Stomach (tissue), 9 donors: ENCODE measurements around the gene ATP2B2. TPM values are rescaled to one million over a fixed set of nuclear protein-coding genes. Genes with fewer than 3 reads are reported as not detected.

ENCODE experiments used
- DNase-seq, 2 donors: peaks; one replicate each; pipeline versions ENCODE4 v3.0.0 to v3.0.0-alpha.2; 2013 to 2019
- H3K27ac ChIP-seq, 5 donors: fragments of 200-600 bp in 4 of 5; sonication (generic) in 4 of 5; one replicate each; pipeline ENCODE4 v1.5.1; 2013 to 2019; ENCODE audit warnings: mild to moderate bottlenecking in 1 of 5, moderate library complexity in 1 of 5
- H3K27me3 ChIP-seq, 3 donors: fragments of 200-600 bp; sonication (generic); one replicate each; pipeline ENCODE4 v1.5.1; 2017 to 2019; ENCODE audit warnings: mixed run types in 1 of 3
- H3K36me3 ChIP-seq, 4 donors: fragments of 200-600 bp; sonication (generic); 1 replicate in 3 of 4; 2 replicates in 1 of 4; pipeline ENCODE4 v1.5.1; 2016 to 2019
- H3K4me1 ChIP-seq, 4 donors: fragments of 200-600 bp; sonication (generic); one replicate each; pipeline ENCODE4 v1.5.1; 2016 to 2019
- H3K4me3 ChIP-seq, 4 donors: fragments of 200-600 bp; sonication (generic) in 3 of 4; one replicate each; pipeline ENCODE4 v1.5.1; 2016 to 2019; ENCODE audit warnings: mild to moderate bottlenecking in 1 of 4
- H3K9me3 ChIP-seq, 4 donors: fragments of 200-600 bp; sonication (generic); one replicate each; pipeline ENCODE4 v1.5.1; 2016 to 2019
- EP300 ChIP-seq: sonication (generic); formaldehyde crosslinking; IDR thresholded peaks from one replicate; pipeline ENCODE4 v1.6.1; 2017; ENCODE audit warnings: antibody characterized with exemption
- POLR2A ChIP-seq, 4 donors: fragments of 450-650 bp; IDR thresholded peaks; one replicate each; pipeline ENCODE4 v1.6.1; 2016; ENCODE audit warnings: antibody characterized with exemption in 4 of 4, control low read depth in 2 of 4, mild to moderate bottlenecking in 1 of 4, moderate library complexity in 1 of 4
- POLR2AphosphoS5 ChIP-seq, 3 donors: sonication (generic); formaldehyde crosslinking; IDR thresholded peaks; one replicate each; pipeline ENCODE4 v1.6.1; 2016; ENCODE audit warnings: antibody characterized with exemption in 3 of 3
- WGBS, 5 donors: extraction: QIAGEN DNeasy Blood & Tissue Kit in 3 of 5; methylation state at CpG; one replicate each; pipeline versions ENCODE4 v1.1.5 to v1.1.7; 2013 to 2018; 5-methylcytosine and 5-hydroxymethylcytosine counted together
- intact Hi-C: fragments of 100-400 bp; cut with DNase I; formaldehyde crosslinking; loops from one replicate; pipeline ENCODE4 v1.15.1; 2023; ENCODE audit warnings: low total_unique reads
- polyA plus RNA-seq, 3 donors: library from polyadenylated mRNA; stranded (reverse); fragments of 200-250 nt; gene quantifications; one replicate each; pipeline ENCODE4 v1.2.3, GENCODE V29; 2013
- total RNA-seq, 5 donors: library from RNA; depleted of rRNA; stranded (reverse); fragments of >200 nt; gene quantifications; one replicate each; pipeline versions ENCODE4 v1.1.0 to v1.2.3, GENCODE V29; 2014 to 2016
- TF ChIP-seq, protein P1 (sequence below), 7 experiments: fragments of 450-650 bp in 4 of 7; fragments of 200-600 bp in 3 of 7; sonication (generic) in 3 of 7; IDR thresholded peaks; one replicate each; pipeline ENCODE4 v1.5.1; 2016 to 2019; ENCODE audit warnings: antibody characterized with exemption in 7 of 7, control low read depth in 2 of 7, mild to moderate bottlenecking in 1 of 7
- donor health status: healthy with polysubstance abuse.
- donor health status: Bipolar disorder and iron deficiency.
- donor health status: healthy.

ATP2B2 gene
- total and polyA plus RNA-seq, 8 donors: 0.03 to 0.37 TPM; not detected in 6

- TF ChIP-seq EP300: no peak
- TF ChIP-seq POLR2A (IDR thresholded peaks at IDR 0.05): no peak
- TF ChIP-seq, protein P1, sequence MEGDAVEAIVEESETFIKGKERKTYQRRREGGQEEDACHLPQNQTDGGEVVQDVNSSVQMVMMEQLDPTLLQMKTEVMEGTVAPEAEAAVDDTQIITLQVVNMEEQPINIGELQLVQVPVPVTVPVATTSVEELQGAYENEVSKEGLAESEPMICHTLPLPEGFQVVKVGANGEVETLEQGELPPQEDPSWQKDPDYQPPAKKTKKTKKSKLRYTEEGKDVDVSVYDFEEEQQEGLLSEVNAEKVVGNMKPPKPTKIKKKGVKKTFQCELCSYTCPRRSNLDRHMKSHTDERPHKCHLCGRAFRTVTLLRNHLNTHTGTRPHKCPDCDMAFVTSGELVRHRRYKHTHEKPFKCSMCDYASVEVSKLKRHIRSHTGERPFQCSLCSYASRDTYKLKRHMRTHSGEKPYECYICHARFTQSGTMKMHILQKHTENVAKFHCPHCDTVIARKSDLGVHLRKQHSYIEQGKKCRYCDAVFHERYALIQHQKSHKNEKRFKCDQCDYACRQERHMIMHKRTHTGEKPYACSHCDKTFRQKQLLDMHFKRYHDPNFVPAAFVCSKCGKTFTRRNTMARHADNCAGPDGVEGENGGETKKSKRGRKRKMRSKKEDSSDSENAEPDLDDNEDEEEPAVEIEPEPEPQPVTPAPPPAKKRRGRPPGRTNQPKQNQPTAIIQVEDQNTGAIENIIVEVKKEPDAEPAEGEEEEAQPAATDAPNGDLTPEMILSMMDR (IDR thresholded peaks at IDR 0.05): no peak
- TF ChIP-seq POLR2AphosphoS5 (IDR thresholded peaks at IDR 0.05): no peak
- Histone ChIP-seq H3K4me1 (no peaks in the 10 kb centered on the region), H3K4me3 (no peak overlapping the region), H3K9me3 (no peaks in the 10 kb centered on the region), H3K27me3 (peaks cover 0 to 18% (median 0%) of the 10 kb centered on the region in 3 donors), H3K27ac (no peak overlapping the region), H3K36me3 (no peaks in the 10 kb centered on the region)
- intact Hi-C loops: no loop called here
- no peak for DNase-seq
- WGBS, 5 donors: 64 to 77% (median 67%) methylated on average over 10 of the region's 10 CpGs
These were observed 63.1 kb downstream of the ATP2B2 start for GRCh38 chr3:10442151-10442795.

DNA sequence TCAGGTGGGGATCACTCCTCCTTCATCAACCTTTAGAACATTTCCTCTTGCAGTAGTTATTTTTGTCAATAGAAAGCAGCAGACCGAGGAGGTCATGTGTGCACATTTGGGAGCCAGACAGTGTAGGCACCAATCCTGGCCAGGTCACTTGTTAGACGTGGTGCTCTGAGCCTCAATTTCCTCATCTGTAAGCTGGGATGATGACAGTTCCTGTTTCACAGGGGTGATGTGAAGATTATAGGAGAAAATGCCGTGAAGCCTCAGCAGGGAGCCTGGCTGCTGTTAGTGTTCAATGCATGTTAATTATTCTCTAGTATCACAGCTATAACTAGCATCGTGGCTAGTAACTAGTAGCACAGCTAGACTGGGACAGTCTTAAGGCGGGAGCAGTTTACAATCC is 64.7 kb downstream of the ATP2B2 start:
- Histone ChIP-seq H3K27me3 (peaks cover 0 to 8% (median 0%) of the 10 kb centered on the region in 3 donors), H3K4me3 (no peak overlapping the region), H3K36me3 (no peaks in the 10 kb centered on the region), H3K27ac (no peak overlapping the region), H3K4me1 (no peaks in the 10 kb centered on the region), H3K9me3 (no peaks in the 10 kb centered on the region)
- WGBS, 5 donors: 69 to 86% (median 73%) methylated on average over 5 of the region's 5 CpGs
- intact Hi-C loops: no loop called here
- no peak for DNase-seq
- TF ChIP-seq EP300 (no peak), POLR2AphosphoS5 (IDR thresholded peaks at IDR 0.05) (no peak), POLR2A (IDR thresholded peaks at IDR 0.05) (no peak)
- TF ChIP-seq, protein P1 (IDR thresholded peaks at IDR 0.05): no peak

GRCh38 chr3:10438902-10439610 is 66.3 kb downstream of the ATP2B2 start:
- WGBS, 5 donors: 80 to 83% (median 81%) methylated on average over 8 of the region's 8 CpGs
- no peaks in the 10 kb centered on the region for H3K36me3 ChIP-seq
- H3K4me1 ChIP-seq: no peaks in the 10 kb centered on the region
- no peaks in the 10 kb centered on the region for H3K9me3 ChIP-seq
- no peak for DNase-seq
- TF ChIP-seq POLR2AphosphoS5 (IDR thresholded peaks at IDR 0.05): no peak
- H3K27me3 ChIP-seq: no peaks in the 10 kb centered on the region
- intact Hi-C loops: no loop called here
- H3K4me3 ChIP-seq: no peak overlapping the region
- H3K27ac ChIP-seq: no peak overlapping the region

DNA sequence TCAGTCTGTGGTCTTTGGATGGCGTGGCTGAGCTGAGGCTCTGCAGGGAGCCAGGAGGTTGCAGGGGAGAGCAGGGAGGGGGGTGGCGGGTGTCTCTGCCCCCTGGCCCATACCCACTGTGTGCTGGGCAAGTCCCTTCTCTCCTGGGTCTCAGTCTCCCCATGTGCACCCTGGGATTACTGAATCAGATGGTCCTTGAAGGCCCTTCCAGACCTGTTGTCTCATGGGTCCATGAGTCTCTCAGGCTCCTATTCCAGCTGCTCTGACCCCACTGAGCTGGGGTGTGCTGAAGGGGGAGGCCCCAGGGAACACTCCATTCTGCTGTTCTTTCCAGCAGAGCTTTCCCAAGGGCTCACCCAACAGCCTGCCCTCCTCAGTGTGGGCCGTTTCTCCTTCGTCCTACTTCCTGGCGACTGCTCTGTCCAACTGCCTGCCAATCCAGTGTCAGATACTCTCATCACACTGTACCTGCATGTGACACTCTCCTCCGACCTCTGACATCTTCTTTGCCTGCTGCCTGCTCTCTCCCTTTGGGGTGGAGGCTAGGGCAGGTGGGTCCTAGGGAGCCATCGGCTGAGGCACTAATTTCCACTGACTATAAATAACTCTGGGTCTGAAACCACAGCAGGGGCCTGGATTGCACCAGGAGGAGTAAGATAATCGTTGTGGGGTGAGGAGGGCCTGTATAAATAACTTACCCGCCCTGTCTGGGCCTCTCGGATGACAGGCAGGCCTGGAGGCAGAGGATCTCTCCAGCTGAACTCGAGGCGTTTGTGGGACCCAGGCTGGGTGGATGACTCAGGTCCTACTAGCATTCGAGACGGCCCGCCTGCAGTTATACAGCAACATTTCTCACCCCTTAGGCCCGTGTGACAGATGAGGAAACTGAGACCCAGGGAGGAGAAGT is 67.1 kb downstream of the ATP2B2 start:
- 60 to 69% (median 61%) methylated on average over 15 to 16 of the region's 16 CpGs for WGBS, 5 donors
- no peak for DNase-seq
- Histone ChIP-seq H3K27ac (no peak overlapping the region), H3K4me3 (no peak overlapping the region), H3K36me3 (no peaks in the 10 kb centered on the region), H3K9me3 (no peaks in the 10 kb centered on the region), H3K27me3 (no peaks in the 10 kb centered on the region), H3K4me1 (no peaks in the 10 kb centered on the region)
- TF ChIP-seq POLR2AphosphoS5 (IDR thresholded peaks at IDR 0.05) (no peak), POLR2A (IDR thresholded peaks at IDR 0.05) (no peak), EP300 (no peak)
- TF ChIP-seq, protein P1 (IDR thresholded peaks at IDR 0.05): no peak
- intact Hi-C loops: no loop called here
